GM21367 (cell line): ENCODE measurements around the gene SLC14A1.
"Not testable (repeated sequence)": the region's sequence is repeated elsewhere in the genome, so short reads cannot be mapped to it uniquely, and the experiment has no call there.

Source experiments
- ATAC-seq: cut with Tn5 transposase; IDR thresholded peaks from one replicate; pipeline ENCODE4 v1.9.1; 2021; ENCODE audit not compliant: unreplicated experiment

The SLC14A1 gene

GRCh38 chr18:45753286-45753685 is 29.3 kb downstream of the SLC14A1 start:
- ATAC-seq = no peak

GRCh38 chr18:45755934-45756333 is 32.0 kb downstream of the SLC14A1 start:
- ATAC-seq = no peak

- no peak for ATAC-seq
Measured at GRCh38 chr18:45757005-45757404, 33.0 kb downstream of the SLC14A1 start.

GRCh38 chr18:45757644-45758043 is 33.7 kb downstream of the SLC14A1 start:
- ATAC-seq = not testable (repeated sequence)

- ATAC-seq = no peak
Measured at GRCh38 chr18:45760462-45761036, 36.6 kb downstream of the SLC14A1 start.

- no peak for ATAC-seq
Measured at GRCh38 chr18:45761512-45762114, 37.6 kb downstream of the SLC14A1 start.

- ATAC-seq = no peak
Measured at GRCh38 chr18:45764000-45764686, 40.2 kb downstream of the SLC14A1 start.

GRCh38 chr18:45765796-45766195 is 41.8 kb downstream of the SLC14A1 start:
- ATAC-seq = no peak

- no peak for ATAC-seq
Measured at GRCh38 chr18:45771587-45772480, 47.9 kb downstream of the SLC14A1 start.

- ATAC-seq = no peak
Measured at GRCh38 chr18:45774065-45774521, 50.1 kb downstream of the SLC14A1 start.

- no peak for ATAC-seq
Measured at GRCh38 chr18:45775241-45775676, 51.3 kb downstream of the SLC14A1 start.

- ATAC-seq = no peak
Measured at GRCh38 chr18:45775743-45776142, 51.8 kb downstream of the SLC14A1 start.

GRCh38 chr18:45777393-45777792 is 53.4 kb downstream of the SLC14A1 start:
- no peak for ATAC-seq

- ATAC-seq = no peak
Measured at GRCh38 chr18:45780568-45780967, 56.6 kb downstream of the SLC14A1 start.

- no peak for ATAC-seq
Measured at GRCh38 chr18:45782662-45783061, 58.7 kb downstream of the SLC14A1 start.

GRCh38 chr18:45783097-45784075 is 59.4 kb downstream of the SLC14A1 start:
- no peak for ATAC-seq

- peak; percentile 50 for ATAC-seq
Measured at GRCh38 chr18:45785134-45785533, 61.2 kb downstream of the SLC14A1 start.

GRCh38 chr18:45786941-45787340 is 63.0 kb downstream of the SLC14A1 start:
- no peak for ATAC-seq

- no peak for ATAC-seq
Measured at GRCh38 chr18:45787346-45787745, 63.4 kb downstream of the SLC14A1 start.

GRCh38 chr18:45788861-45789260 is 64.9 kb downstream of the SLC14A1 start:
- ATAC-seq = no peak
